K562 (cell line): ENCODE results near the gene CRYBB1. TPM values are rescaled to one million over a fixed set of nuclear protein-coding genes. Genes with fewer than 3 reads are reported as not detected.

ENCODE experiments used
- CBX3 ChIP-seq, 2 experiments: IDR thresholded peaks; 1 replicate in 1 of 2; 2 replicates in 1 of 2; pipeline ENCODE4 v1.6.1; 2012; ENCODE audit warnings: inconsistent platforms in 2 of 2, low read length in 2 of 2, borderline replicate concordance in 1 of 2, control low read depth in 1 of 2
- CTBP1 ChIP-seq: fragments of 450-650 bp; IDR thresholded peaks from 2 replicates; pipeline ENCODE4 v1.6.1; 2016; ENCODE audit warnings: borderline replicate concordance
- JUND ChIP-seq, 2 experiments: IDR thresholded peaks; 2 replicates in 1 of 2; 3 replicates in 1 of 2; pipeline ENCODE4 v1.6.1; 2011; ENCODE audit warnings: borderline replicate concordance in 2 of 2, low read depth in 2 of 2, low read length in 2 of 2, improper control_type of control experiment in 1 of 2, missing biosample characterization in 1 of 2, missing genetic modification characterization in 1 of 2, missing genetic modification reagents in 1 of 2
- MAZ ChIP-seq, 2 experiments: fragments of 450-650 bp in 1 of 2; sonication (generic) in 1 of 2; formaldehyde crosslinking; IDR thresholded peaks in 1 of 2; conservative IDR thresholded peaks in 1 of 2; 2 replicates each; pipeline versions ENCODE4 v1.4.0 to v1.5.0; 2020; ENCODE audit warnings: mild to moderate bottlenecking in 1 of 2, missing genetic modification reagents in 1 of 2
- PCBP2 ChIP-seq: fragments of 200-400 bp; formaldehyde crosslinking; IDR thresholded peaks from 2 replicates; pipeline ENCODE4 v1.6.1; 2018; ENCODE audit warnings: low read length, low read depth, mild to moderate bottlenecking, moderate library complexity; ENCODE audit not compliant: poor library complexity, severe bottlenecking
- RFX5 ChIP-seq: IDR thresholded peaks from 2 replicates; pipeline ENCODE4 v1.6.1; 2011; ENCODE audit warnings: low read depth, mild to moderate bottlenecking, improper control_type of control experiment, low read length
- SMARCA5 ChIP-seq: fragments of 450-650 bp; IDR thresholded peaks from 2 replicates; pipeline ENCODE4 v1.6.1; 2016
- TAL1 ChIP-seq: fragments of 450-650 bp; IDR thresholded peaks from 2 replicates; pipeline ENCODE4 v1.6.1; 2016; ENCODE audit warnings: mild to moderate bottlenecking
- TCF7 ChIP-seq: sonication (generic); IDR thresholded peaks from 2 replicates; pipeline ENCODE4 v1.6.1; 2016; ENCODE audit warnings: antibody characterized with exemption, borderline replicate concordance
- ZNF12 ChIP-seq: sonication (generic); formaldehyde crosslinking; IDR thresholded peaks from 2 replicates; pipeline ENCODE4 v1.4.0; 2020; ENCODE audit warnings: mild to moderate bottlenecking, missing genetic modification reagents
- ZNF133 ChIP-seq: fragments of 250-450 bp; sonication (Bioruptor Pico); IDR thresholded peaks from 2 replicates; pipeline ENCODE4 v1.4.0; 2020; ENCODE audit warnings: mild to moderate bottlenecking
- ZNF277 ChIP-seq: fragments of 250-450 bp; sonication (Bioruptor Pico); IDR thresholded peaks from 2 replicates; pipeline ENCODE4 v1.8.0; 2022; ENCODE audit warnings: inconsistent platforms, mild to moderate bottlenecking, moderate library complexity, borderline replicate concordance
- ZNF77 ChIP-seq: fragments of 250-450 bp; sonication (Bioruptor Pico); IDR thresholded peaks from 2 replicates; pipeline ENCODE4 v1.5.0; 2020
- polyA plus RNA-seq, 8 experiments: library from polyadenylated mRNA; depleted of rRNA in 4 of 8; stranded (reverse) in 5 of 8; unstranded in 3 of 8; fragments of >200 nt; fragmentation: Nextera tagmentation in 2 of 8; fragmentation: Illumina TruSeq in 1 of 8; extraction: Ambion mirVana in 2 of 8; extraction: Trizol in 1 of 8; gene quantifications; 2 replicates each; pipeline versions ENCODE4 v1.2.1 to v1.2.3, GENCODE V29; 2011 to 2014; ENCODE audit warnings: inconsistent platforms in 1 of 8, missing spikeins in 1 of 8
- total RNA-seq, 7 experiments: library from RNA; depleted of rRNA in 6 of 7; stranded (reverse); fragments of >200 nt in 6 of 7; fragmentation: Illumina TruSeq in 2 of 7; extraction: Trizol in 2 of 7; gene quantifications; 2 replicates each; pipeline versions ENCODE4 v1.2.1 to v1.2.3, GENCODE V29; 2011 to 2021; ENCODE audit warnings: low replicate concordance in 1 of 7
- TF ChIP-seq, protein P1 (sequence below): fragments of 250-450 bp; sonication (Bioruptor Pico); IDR thresholded peaks from 2 replicates; pipeline ENCODE4 v1.5.0; 2021; ENCODE audit warnings: mild to moderate bottlenecking, borderline replicate concordance
- TF ChIP-seq, protein P2 (sequence below), 2 experiments: fragments of 450-650 bp; IDR thresholded peaks; 2 replicates each; pipeline ENCODE4 v1.6.1; 2018; ENCODE audit warnings: mild to moderate bottlenecking in 2 of 2, low read depth in 1 of 2; ENCODE audit not compliant: partially characterized antibody in 2 of 2

The CRYBB1 gene
- total and polyA plus RNA-seq, 9 of the 15 experiments (the other 6 are each of a cell fraction or from before 2014, with no cell fraction given) = 0.16 to 0.45 (median 0.33) TPM; not detected in 2

GRCh38 chr22:26632422-26633155, 14.8 kb upstream of the CRYBB1 start (continued):
- 0 out of 3 replicates have a peak, but pooled peaks of 1 of the 2 experiments have one; percentile 40 for TF ChIP-seq CBX3 (IDR thresholded peaks at IDR 0.05; ENCODE audit: borderline replicate concordance in 1 of 2, low read length in 2 of 2)
- TF ChIP-seq, protein P1, sequence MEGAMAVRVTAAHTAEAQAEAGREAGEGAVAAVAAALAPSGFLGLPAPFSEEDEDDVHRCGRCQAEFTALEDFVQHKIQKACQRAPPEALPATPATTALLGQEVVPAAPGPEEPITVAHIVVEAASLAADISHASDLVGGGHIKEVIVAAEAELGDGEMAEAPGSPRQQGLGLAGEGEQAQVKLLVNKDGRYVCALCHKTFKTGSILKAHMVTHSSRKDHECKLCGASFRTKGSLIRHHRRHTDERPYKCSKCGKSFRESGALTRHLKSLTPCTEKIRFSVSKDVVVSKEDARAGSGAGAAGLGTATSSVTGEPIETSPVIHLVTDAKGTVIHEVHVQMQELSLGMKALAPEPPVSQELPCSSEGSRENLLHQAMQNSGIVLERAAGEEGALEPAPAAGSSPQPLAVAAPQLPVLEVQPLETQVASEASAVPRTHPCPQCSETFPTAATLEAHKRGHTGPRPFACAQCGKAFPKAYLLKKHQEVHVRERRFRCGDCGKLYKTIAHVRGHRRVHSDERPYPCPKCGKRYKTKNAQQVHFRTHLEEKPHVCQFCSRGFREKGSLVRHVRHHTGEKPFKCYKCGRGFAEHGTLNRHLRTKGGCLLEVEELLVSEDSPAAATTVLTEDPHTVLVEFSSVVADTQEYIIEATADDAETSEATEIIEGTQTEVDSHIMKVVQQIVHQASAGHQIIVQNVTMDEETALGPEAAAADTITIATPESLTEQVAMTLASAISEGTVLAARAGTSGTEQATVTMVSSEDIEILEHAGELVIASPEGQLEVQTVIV (CRISPR knock-in tag) = no peak
- no peak for TF ChIP-seq PCBP2
- TF ChIP-seq SMARCA5 = no peak
- TF ChIP-seq TAL1 = peak; percentile 92
- TF ChIP-seq CTBP1 = peak; percentile 88
- TF ChIP-seq ZNF12 (CRISPR knock-in tag) = peak; percentile 58; the same call in 1 of the 2 replicates
- TF ChIP-seq ZNF277 (CRISPR knock-in tag) = no peak
- no peak for TF ChIP-seq ZNF133 (CRISPR knock-in tag)
- no peak for TF ChIP-seq RFX5
- no peak for TF ChIP-seq ZNF77
- peak; percentile 66 to 67 for TF ChIP-seq MAZ (CRISPR knock-in tag; conservative IDR thresholded peaks at IDR 0.05 in 1 of 2, IDR thresholded peaks at IDR 0.05 in 1 of 2)
- peak; percentile 53; the same call in 1 of the 2 replicates for TF ChIP-seq JUND (IDR thresholded peaks at IDR 0.05; ENCODE audit: borderline replicate concordance, low read depth, low read length)
- no peak; the same call in 2 of the 3 replicates for TF ChIP-seq JUND (tag; IDR thresholded peaks at IDR 0.05; ENCODE audit: borderline replicate concordance, low read depth, low read length)
- TF ChIP-seq, protein P2, sequence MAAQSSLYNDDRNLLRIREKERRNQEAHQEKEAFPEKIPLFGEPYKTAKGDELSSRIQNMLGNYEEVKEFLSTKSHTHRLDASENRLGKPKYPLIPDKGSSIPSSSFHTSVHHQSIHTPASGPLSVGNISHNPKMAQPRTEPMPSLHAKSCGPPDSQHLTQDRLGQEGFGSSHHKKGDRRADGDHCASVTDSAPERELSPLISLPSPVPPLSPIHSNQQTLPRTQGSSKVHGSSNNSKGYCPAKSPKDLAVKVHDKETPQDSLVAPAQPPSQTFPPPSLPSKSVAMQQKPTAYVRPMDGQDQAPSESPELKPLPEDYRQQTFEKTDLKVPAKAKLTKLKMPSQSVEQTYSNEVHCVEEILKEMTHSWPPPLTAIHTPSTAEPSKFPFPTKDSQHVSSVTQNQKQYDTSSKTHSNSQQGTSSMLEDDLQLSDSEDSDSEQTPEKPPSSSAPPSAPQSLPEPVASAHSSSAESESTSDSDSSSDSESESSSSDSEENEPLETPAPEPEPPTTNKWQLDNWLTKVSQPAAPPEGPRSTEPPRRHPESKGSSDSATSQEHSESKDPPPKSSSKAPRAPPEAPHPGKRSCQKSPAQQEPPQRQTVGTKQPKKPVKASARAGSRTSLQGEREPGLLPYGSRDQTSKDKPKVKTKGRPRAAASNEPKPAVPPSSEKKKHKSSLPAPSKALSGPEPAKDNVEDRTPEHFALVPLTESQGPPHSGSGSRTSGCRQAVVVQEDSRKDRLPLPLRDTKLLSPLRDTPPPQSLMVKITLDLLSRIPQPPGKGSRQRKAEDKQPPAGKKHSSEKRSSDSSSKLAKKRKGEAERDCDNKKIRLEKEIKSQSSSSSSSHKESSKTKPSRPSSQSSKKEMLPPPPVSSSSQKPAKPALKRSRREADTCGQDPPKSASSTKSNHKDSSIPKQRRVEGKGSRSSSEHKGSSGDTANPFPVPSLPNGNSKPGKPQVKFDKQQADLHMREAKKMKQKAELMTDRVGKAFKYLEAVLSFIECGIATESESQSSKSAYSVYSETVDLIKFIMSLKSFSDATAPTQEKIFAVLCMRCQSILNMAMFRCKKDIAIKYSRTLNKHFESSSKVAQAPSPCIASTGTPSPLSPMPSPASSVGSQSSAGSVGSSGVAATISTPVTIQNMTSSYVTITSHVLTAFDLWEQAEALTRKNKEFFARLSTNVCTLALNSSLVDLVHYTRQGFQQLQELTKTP (IDR thresholded peaks at IDR 0.05; ENCODE audit: low read depth in 1 of 2, partially characterized antibody in 2 of 2) = peak; percentile 61 to 86
- TF ChIP-seq TCF7 = no peak
